HCEC 1CT (cell line): ENCODE results near the gene NDE1.
"Not testable (repeated sequence)": the region's sequence is repeated elsewhere in the genome, so short reads cannot be mapped to it uniquely, and the experiment has no call there.

Experiments
- DNase-seq: peaks from one replicate; pipeline ENCODE4 v3.0.0-alpha.2; 2017

Gene NDE1

DNA sequence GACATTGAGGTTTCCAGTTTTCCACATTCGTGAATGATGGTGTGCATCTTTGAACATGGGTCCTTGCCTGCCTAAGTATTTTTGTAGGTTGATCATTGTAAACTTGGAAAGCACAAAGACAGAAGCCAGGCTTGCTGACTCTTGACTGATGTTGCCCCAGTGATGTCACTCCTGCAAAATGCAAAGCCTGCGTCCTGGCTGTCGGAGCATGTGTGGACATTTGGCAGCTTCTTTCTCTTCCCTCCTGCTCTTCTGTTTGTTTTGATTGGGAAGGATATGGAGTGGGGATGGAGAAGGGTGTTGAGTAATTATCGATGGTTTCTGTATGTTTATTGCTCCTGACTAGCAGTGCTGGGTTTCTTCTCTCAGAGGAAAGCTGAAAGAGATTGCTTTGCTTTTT, 3.2 kb downstream of the NDE1 start:
- DNase-seq: peak; percentile 89

DNA sequence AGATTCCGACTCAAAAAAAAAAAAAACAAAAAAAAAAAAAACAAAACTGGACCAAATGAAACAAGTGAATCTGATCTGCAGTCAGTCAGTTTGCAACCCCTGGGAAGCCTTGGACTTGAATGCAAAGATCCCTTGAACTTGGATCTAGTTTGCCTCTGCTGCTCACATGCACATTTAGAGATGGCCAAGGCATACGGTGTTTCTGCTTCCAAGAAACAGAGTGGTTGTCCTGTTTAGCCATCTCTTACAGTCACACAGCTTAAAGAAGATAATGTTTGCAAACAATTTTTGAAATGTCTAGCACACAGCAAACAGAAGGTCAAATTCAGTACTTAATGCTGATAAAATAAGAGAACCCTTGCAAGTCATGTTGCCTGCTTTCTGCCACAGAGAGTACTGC, 4.5 kb downstream of the NDE1 start:
- no peak for DNase-seq

DNA sequence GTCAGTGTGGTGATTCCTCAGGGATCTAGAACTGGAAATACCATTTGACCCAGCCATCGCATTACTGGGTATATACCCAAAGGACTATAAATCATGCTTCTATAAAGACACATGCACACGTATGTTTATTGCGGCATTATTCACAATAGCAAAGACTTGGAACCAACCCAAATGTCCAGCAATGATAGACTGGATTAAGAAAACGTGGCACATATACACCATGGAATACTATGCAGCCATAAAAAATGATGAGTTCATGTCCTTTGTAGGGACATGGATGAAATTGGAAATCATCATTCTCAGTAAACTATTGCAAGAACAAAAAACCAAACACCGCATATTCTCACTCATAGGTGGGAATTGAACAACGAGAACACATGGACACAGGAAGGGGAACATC, 5.5 kb downstream of the NDE1 start:
- not testable (repeated sequence) for DNase-seq

DNA sequence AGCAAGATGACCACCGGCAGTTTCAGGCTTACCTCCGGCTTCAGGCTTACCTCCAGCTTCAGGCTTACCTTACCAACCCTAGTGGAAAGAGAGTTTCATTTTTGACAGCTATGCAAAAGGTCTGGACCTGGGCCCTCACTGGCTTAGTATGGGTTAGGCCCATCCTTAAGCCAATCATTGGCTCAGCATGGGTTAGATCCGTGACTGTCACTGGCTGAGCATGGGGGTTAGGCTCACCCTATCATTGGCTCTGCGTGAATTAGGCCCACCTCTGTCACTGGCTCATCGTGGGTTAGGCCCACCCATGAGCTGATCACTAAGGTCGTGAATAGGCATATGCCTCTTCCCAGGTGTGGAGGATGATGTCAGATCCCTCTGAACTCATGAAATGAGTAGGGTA, 8.1 kb downstream of the NDE1 start:
- DNase-seq: no peak

DNA sequence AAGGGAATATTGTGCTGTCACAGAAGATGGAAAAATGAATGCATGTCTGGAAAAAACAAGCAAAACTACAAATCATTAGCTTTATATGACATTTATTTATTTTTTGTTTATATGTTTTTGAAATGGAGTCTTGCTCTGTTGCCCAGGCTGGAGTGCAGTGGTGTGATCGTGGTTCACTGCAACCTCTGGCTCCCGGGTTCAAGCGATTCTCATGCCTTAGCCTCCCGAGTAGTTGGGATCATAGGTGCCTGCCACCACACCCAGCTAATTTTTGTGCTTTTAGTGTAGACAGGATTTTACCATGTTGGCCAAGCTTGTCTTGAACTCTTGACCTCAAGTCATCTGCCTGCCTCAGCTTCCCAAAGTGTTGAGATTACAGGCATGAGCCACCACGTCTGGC, 8.5 kb downstream of the NDE1 start:
- no peak for DNase-seq

DNA sequence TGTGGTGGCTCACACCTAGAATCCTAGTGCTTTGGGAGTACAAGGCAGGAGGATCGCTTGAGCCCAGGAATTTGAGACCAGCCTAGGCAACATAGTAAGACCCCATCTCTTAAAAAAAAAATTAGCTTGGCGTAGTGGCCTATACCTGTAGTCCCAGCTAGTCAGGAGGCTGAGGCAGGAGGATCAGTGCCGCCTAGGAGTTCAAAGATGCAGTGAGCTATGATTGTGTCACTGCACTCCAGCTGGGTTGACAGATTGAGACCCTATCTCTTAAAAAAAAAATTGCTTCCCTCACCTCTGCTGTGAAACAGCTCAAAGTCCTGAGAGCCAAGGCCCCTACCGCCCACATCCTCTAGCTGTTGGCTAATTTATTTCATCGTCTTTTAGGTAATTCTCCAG, 10.2 kb downstream of the NDE1 start:
- no peak for DNase-seq

DNA sequence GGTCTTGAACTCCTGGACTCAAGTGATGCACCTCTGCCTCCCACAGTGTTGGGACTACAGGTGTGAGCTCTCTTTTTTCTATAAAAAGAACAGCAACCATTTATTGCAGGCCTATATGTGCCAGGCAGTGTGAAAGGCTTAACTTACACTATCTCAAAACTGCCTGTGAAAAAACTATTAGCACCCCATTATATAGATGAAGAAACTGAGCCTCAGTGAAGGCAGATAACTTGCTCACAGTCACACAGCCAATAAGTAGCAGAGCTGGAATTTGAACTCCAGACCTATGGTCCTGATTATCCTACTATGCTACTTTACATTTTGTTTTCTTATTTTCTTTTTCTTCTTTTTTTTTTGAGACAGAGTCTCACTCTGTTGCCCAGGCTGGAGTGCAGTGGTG, 15.1 kb downstream of the NDE1 start:
- no peak for DNase-seq

DNA sequence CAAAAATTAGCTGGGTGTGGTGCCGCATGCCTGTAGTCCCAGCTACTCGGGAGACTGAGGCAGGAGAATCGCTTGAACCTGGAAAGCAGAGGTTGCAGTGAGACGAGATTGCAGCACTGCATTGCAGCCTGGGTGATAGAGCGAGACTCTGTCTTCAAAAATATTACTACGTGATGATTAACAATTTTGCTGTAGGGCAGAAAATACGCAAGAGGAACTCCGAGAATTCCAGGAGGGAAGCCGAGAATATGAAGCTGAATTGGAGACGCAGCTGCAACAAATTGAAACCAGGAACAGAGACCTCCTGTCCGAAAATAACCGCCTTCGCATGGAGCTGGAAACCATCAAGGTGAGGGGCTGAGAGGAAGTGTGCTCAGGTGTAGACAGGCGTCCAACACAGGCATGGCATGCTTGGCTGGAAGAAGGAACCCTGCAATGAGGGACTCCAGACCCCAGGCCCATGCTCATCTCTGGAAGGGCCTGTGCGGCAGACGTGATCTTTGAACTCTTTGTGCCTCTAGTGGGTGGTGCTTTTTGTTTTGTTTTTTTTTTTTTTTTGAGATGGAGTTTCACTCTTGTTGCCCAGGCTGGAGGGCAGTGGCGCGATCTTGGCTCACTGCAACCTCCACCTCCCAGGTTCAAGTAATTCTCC, 17.2 kb downstream of the NDE1 start:
- no peak for DNase-seq

DNA sequence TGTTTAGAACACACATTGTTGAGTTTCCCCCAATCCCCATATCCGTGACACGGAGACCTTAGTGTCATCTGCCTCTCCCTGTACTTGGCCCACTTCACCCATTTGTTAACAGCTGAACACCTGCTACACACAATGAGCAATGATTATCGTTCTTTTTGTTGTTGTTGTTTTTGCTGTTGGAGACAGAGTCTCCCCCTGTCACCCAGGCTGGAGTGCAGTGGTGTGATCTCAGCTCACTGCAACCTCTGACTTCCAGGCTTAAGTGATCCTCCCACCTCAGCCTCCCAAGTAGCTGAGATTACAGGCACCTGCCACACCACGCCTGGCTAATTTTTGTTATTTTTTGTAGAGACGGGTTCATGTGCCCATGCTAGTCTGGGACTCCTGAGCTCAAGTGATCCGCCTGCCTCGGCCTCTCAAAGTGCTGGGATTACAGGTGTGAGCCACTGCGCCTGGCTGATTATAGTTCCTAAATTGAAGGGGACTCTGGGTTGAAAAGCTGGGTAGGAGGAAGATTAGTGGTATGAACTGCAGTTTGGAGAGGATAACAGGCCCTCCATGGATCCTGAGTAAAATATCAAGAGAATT, 21.6 kb downstream of the NDE1 start:
- DNase-seq: no peak

DNA sequence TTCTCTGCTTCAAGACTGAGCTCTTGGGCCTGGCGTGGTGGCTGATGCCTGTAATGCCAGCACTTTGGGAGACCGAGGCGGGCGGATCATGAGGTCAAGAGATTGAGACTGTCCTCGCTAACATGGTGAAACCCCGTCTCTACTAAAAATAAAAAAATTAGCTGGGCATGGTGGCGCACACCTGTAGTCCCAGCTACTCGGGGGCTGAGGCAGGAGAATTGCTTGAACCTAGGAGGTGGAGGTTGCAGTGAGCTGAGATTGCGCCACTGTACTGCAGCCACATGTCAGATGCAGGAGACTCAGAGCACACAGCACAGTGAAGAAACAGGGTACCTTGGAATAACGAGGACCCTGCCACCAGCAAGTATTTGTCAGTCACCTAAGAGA, 22.1 kb downstream of the NDE1 start:
- not testable (repeated sequence) for DNase-seq

DNA sequence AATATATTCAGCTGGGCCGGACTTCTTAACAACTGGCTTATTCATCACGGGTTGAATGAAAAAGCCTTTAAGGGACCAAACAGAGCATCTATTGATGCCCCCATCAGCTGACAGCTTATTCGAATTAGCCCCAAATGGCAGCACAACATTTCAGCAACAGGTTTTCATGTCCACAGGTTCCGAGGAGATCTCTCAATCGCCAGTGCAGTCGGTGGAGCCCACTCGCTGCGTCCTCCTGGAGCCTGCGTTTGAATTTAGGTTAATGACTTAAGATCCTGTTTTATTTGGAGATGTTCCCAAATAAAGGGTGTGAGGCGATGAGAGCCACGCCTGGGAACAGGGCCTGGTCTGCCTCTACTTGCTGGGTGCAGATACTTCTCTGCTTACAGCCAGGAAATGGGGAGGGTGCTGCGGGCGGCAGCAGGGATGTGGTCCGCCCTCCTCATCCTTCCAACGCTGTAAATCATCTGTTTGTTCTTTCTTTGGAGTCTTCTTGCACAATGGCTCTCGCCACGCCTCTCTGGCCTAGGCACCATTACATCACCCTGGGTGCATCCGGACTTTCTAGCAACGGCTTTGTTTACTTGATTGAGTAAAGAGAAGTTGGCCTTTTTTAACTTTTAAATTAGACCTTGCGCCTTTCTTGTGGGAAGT, 22.6 kb downstream of the NDE1 start:
- peak; percentile 98 for DNase-seq

DNA sequence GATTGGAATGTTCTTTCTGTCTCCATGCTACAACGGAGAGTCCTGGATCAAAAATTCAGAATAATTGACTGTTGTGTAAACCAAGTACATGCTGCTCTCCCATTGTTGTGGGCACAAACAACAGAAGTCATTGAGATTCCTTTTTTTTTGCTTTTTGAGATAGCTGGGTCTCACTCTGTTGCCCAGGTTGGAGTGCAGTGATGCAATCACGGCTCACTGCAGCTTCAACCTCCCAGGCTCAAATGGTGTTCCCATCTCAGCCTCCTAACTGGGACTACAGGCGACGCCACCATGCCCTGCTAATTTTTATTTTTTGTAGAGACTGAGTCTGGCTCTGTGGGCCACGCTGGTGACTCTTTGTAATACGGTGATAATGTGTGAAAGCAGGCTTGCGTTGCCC, 24.5 kb downstream of the NDE1 start:
- no peak for DNase-seq

DNA sequence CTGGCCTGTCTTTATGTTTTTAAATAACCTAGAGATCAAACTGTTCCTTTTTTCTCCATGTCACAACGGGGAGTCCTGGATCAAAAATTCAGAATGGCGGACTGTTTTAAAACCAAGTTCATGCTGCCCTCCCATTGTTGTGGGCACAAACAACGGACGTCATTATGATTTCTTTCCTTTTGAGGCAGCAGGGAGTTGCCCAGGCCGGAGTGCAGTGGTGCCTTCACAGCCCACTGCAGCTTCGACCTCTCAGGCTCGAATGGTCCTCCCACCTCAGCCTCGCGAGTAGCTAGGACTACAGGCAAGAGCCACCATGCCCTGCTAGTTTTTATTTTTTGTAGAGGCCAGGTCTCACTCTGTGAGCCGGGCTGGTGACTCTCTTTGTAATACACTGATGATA, 26.5 kb downstream of the NDE1 start:
- DNase-seq: no peak

DNA sequence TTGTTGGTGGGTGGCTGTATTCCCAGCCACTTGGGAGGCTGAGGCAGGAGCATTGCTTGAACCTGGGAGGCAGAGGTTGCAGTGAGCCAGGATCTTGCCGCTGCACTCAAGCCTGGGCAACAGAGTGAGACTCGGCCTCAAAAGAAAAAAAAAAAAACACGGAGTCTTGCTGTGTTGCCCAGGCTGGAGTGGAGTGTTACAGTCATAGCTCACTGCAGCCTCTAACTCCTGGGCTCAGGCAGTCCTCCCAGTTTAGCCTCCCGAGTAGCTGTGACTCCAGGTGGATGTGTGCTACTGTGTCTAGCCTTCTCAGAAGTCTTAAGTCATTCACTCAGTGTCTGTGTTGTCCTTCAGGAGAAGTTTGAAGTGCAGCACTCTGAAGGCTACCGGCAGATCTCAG, 27.4 kb downstream of the NDE1 start:
- no peak for DNase-seq

DNA sequence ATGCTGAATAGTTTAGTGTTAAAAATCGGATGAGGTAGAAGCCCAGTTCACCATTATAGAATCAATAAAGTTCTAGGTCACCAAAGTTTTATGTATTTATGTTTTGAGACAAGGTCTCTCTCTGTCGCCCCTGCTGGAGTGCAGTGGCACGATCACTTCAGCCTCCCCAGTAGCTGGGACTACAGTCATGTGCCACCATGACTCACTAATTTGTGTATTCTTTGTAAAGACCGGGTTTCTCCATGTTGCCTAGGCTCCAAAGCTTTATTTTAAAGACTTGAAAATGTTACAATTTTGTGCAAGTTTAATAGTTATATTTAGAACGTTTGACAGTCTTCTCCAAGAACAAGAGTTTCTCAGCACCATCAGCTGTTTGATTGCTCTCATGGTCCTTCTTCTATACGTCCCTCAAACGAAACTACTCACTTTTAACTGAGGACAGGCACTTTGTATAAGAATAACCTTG, 32.1 kb downstream of the NDE1 start:
- DNase-seq: peak; percentile 78

DNA sequence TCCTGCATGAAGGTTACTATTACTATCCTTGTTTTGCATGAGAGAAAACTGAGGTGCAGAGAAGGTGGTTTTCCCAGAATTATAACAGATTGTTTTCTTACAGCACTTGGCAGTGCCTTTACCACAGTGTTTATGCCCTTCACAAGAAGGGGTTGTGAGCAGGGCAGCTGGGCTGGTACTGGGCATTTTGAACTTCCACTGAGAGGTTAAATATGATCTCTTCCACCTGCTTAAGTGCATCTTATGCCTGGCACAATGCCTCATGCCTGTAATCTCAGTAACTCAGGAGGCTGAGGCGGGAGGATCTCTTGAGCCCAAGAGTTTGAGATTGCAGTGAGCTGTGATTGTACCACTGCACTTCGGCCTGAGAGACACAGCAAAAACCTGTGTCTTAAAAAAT, 36.2 kb downstream of the NDE1 start:
- no peak for DNase-seq

DNA sequence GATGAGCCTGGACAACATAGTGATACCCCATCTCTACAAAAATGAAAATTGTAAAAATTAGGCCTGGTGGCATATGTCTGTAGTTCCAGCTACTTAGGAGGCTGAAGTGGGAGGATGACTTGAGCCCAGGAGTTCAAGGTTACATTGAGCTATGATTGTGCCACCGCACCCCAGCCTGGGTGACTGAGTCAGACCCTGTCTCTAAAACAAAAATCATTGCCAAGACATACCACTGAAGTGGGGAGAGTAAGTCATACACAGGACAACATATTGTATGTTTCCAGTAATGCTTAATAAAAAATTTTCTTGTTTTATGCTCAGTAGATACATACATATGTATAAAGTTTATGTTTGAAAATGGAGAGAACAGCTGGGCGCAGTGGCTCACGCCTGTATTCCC, 39.2 kb downstream of the NDE1 start:
- DNase-seq: peak; percentile 51

DNA sequence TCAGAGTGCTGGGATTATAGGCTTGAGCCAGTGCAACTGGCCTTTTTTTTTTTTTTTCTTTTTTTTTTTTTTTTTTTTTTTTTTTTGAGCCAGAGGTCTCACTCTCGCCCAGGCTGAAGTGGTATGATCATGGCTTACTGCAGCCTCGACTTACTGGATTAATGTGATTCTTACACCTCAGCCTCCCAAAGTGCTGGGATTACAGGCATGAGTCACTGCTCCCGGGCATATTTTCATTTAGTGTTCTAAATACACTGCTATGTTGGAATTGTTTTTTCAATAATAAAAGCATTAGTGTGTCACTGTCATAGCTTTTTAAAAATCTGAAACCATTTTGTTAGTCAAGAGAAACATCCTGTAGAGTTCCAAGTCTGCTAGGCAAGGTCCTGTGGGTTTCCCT, 40.3 kb downstream of the NDE1 start:
- DNase-seq: peak; percentile 48

DNA sequence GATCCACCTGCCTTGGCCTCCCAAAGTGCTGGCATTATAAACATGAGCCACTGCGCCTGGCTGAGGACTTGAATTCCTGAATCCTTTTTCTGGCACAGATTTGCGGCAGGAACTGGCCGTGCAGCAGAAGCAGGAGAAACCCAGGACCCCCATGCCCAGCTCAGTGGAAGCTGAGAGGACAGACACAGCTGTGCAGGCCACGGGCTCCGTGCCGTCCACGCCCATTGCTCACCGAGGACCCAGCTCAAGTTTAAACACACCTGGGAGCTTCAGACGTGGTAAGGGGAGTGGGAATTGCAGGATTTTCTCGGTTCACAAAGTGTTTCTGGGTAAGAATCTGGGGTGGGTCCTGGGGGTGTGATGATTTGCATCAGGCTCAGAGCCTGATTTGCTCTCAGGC, 41.0 kb downstream of the NDE1 start:
- no peak for DNase-seq

DNA sequence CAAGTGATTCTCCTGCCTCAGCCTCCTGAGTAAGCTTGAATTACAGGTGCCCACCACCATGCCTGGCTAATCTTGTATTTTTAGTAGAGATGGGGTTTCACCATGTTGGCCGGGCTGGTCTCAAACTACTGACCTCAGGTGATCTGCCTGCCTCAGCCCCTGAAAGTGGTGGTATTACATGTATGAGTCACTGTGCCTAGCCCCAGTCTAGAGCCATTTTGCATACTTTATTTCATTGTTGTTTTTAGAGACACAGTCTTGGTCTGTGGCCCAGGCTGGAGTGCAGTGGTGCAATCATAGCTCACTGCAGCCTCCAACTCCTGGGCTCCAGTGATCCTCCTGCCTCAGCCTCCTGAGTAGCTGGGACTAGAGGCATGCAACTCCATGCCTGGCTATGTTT, 42.5 kb downstream of the NDE1 start:
- DNase-seq: not testable (repeated sequence)

DNA sequence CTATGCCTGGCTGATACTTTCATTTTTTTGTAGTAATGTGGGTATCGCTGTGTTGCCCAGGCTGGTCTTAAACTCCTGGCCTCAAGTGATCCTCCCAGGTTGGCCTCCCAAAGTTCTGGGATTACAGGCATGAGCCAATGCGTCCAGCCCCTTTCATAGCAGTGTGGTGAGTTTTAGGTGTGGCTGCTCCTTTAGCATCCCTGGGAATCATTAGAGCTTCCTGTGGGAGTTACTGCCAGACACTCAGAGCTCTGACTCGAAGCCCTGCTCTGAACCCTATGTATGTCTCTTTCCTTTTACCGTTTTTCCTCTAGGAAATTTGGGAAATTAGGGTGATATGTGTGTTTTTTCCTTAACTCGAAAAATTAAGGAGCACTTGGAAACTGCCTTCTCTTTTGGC, 44.5 kb downstream of the NDE1 start:
- DNase-seq: no peak

DNA sequence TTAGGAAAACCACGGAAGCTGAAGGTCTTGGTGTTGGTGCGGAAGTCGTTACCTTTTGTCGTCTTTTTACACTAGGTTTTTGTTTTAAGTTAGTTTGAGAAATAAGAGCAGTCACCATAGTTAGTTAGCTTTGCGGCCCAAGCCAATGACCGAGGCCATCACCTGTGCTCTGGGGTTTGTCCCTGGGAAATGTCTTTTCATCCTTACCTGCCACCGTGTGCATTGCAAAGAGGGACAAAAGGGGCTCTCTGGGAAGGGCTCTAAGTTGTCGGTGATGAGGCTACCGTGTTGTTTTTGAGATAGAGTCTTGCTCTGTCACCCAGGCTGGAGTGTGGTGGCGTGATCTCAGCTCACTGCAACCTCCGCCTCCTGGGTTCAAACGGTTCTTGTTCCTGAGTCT, 49.8 kb downstream of the NDE1 start:
- no peak for DNase-seq

DNA sequence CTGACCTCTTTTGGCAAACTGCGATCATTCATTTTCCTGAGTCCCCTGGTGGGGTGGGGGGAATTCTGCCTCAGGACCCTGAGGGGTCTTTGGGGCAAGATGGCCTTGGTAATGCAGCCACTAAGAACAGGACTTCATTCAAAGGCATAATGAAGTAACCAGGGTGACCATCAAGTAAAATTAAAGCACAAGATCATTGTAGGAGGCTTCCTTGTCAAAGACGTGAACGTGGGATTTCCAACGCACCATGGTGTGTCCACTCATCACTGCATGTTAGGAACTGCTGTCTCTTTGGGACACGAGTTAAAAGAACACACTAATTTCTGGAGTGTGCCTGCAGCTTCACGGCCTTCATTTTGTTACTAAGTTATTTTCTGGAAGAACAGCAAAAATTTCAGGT, 51.3 kb downstream of the NDE1 start:
- no peak for DNase-seq
